Measurements from ENCODE around the gene IKBKG.
"Not testable (repeated sequence)": the region's sequence is repeated elsewhere in the genome, so short reads cannot be mapped to it uniquely, and the experiment has no call there.

IKBKG gene

GRCh38 chrX:154547245-154548027, at the start of gene IKBKG:
IKBKG (plus strand) TSS chrX:154547620; CDS start chrX:154552003, 4,383 bp downstream.
- DNase-seq, result peak; percentile 41 to 91 (median 83)

- not testable (repeated sequence) for DNase-seq
Observed at GRCh38 chrX:154501423-154501822, 46.0 kb upstream of the IKBKG start.

- DNase-seq, result no peak
Observed at GRCh38 chrX:154502098-154502497, 45.3 kb upstream of the IKBKG start.

- no peak for DNase-seq
Observed at GRCh38 chrX:154502989-154503388, 44.4 kb upstream of the IKBKG start.

GRCh38 chrX:154505734-154506133, 41.7 kb upstream of the IKBKG start:
- no peak for DNase-seq

- peak in 1 of 56 donors; percentile 7 for DNase-seq
Observed at GRCh38 chrX:154506483-154507332, 40.7 kb upstream of the IKBKG start.

- DNase-seq, result no peak
Observed at GRCh38 chrX:154507673-154508383, 39.6 kb upstream of the IKBKG start.

GRCh38 chrX:154508384-154508745, 39.1 kb upstream of the IKBKG start:
- DNase-seq, result no peak

GRCh38 chrX:154509455-154509854, 38.0 kb upstream of the IKBKG start:
- no peak for DNase-seq

GRCh38 chrX:154511761-154512160, 35.7 kb upstream of the IKBKG start:
- DNase-seq, result no peak

- no peak for DNase-seq
Observed at GRCh38 chrX:154512879-154513553, 34.4 kb upstream of the IKBKG start.

GRCh38 chrX:154513716-154514115, 33.7 kb upstream of the IKBKG start:
- no peak for DNase-seq

- DNase-seq, result peak in 6 of 56 donors; percentile 11 to 45 (median 20)
Observed at GRCh38 chrX:154515090-154515965, 32.1 kb upstream of the IKBKG start.

- peak; percentile 26 to 96 (median 89) for DNase-seq
Observed at GRCh38 chrX:154515966-154516655, 31.3 kb upstream of the IKBKG start, which contains the start of gene FAM3A. FAM3A (minus strand) TSS chrX:154516232; CDS start chrX:154515772, 460 bp downstream.

GRCh38 chrX:154516656-154517100, 30.7 kb upstream of the IKBKG start:
- DNase-seq, result peak in 16 of 56 donors; percentile 8 to 58 (median 38)

GRCh38 chrX:154517101-154517781, 30.2 kb upstream of the IKBKG start:
- DNase-seq, result peak in 17 of 56 donors; percentile 6 to 58 (median 31)

GRCh38 chrX:154519389-154519788, 28.0 kb upstream of the IKBKG start:
- DNase-seq, result no peak

Data from nucleus accumbens (tissue), 56 donors.